Peyer's patch (tissue), 4 donors: ENCODE measurements around the gene SLC27A5. TPM values are rescaled to one million over a fixed set of nuclear protein-coding genes. Genes with fewer than 3 reads are reported as not detected.

ENCODE experiments used
- DNase-seq, 3 donors: peaks; one replicate each; pipeline ENCODE4 v3.0.0-alpha.2; 2017 to 2019
- H3K27ac ChIP-seq, 4 donors: fragments of 200-600 bp; sonication (generic); one replicate each; pipeline ENCODE4 v1.5.1; 2016 to 2019
- H3K27me3 ChIP-seq, 2 donors: fragments of 200-600 bp; sonication (generic); one replicate each; pipeline ENCODE4 v1.5.1; 2019
- H3K36me3 ChIP-seq, 3 donors: fragments of 200-600 bp; sonication (generic); one replicate each; pipeline ENCODE4 v1.5.1; 2016 to 2019
- H3K4me1 ChIP-seq, 4 donors: fragments of 200-600 bp; sonication (generic); one replicate each; pipeline ENCODE4 v1.5.1; 2016 to 2019
- H3K4me3 ChIP-seq, 4 donors: fragments of 200-600 bp; sonication (generic); 1 replicate in 3 of 4; 2 replicates in 1 of 4; pipeline ENCODE4 v1.5.1; 2016 to 2019; ENCODE audit warnings: mild to moderate bottlenecking in 1 of 4
- H3K9me3 ChIP-seq, 4 donors: fragments of 200-600 bp; sonication (generic); one replicate each; pipeline ENCODE4 v1.5.1; 2016 to 2019; ENCODE audit warnings: mild to moderate bottlenecking in 1 of 4
- POLR2A ChIP-seq, 2 donors: fragments of 450-650 bp; IDR thresholded peaks; one replicate each; pipeline ENCODE4 v1.5.1; 2017; ENCODE audit warnings: antibody characterized with exemption in 2 of 2, mild to moderate bottlenecking in 2 of 2, moderate library complexity in 2 of 2
- total RNA-seq, 4 donors: library from RNA; depleted of rRNA; stranded (reverse); fragments of >200 nt; gene quantifications; one replicate each; pipeline ENCODE4 v1.1.0, GENCODE V29; 2016
- TF ChIP-seq, protein P1 (sequence below), 6 experiments: fragments of 450-650 bp in 4 of 6; fragments of 200-600 bp in 2 of 6; sonication (generic) in 1 of 6; IDR thresholded peaks; one replicate each; pipeline ENCODE4 v1.5.1; 2017 to 2019; ENCODE audit warnings: antibody characterized with exemption in 6 of 6, mild to moderate bottlenecking in 3 of 6, moderate library complexity in 1 of 6

The SLC27A5 gene
- total RNA-seq, 4 donors from 2014 or later, result 0.88 to 6.3 (median 2.3) TPM

DNA sequence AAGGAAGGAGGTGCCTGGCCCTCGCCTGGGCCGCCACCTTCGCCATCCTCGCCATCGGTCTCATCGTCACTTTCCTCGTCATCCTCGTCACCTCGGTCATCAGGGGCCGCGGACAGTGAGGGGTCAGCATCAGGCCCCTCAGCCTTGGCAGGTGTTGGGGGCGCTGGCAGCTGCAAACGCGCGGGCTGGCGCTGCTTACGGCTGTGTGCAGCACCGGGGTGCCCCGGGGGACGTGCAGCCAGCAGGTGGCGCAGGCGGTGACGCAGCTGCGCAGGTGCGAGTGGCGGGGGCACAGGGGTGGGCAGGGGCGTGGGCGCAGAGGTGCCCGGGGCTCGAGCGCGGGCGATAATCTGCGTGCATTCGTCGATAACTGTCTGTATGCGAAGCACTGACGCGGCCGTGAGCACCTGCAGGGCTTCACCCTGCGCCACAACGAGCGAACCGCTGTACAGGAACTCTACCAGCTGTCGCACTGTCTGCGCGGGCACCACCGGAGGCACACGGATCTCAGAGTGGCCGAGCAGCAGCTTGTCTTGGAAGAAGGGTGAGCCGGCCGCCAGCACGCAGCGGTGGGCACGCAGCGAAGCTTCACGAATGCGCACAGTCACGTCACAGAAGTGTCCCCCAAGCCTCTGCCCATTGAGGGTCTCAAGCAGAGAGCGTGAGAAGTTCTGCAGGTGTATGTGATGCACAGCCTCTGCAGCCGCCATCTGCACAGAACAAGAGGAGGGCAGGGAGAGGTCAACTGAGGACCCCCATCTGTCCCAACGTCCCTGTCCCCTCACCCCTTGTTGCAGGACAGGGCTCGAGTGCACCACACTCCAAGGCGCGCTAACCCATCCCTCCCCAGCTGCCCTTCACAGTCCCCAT lies 5.4 kb upstream of the SLC27A5 start:
- Histone ChIP-seq H3K27ac (peak overlapping the region in 1 of 4 donors; percentile 96), H3K4me1 (peaks cover 3 to 46% (median 12%) of the 10 kb centered on the region in 4 donors), H3K9me3 (no peaks in the 10 kb centered on the region), H3K27me3 (no peaks in the 10 kb centered on the region), H3K36me3 (peaks cover 0 to 21% (median 0%) of the 10 kb centered on the region in 3 donors), H3K4me3 (no peak overlapping the region)
- DNase-seq, result no peak
- no peak for TF ChIP-seq POLR2A (IDR thresholded peaks at IDR 0.05)
- TF ChIP-seq, protein P1, sequence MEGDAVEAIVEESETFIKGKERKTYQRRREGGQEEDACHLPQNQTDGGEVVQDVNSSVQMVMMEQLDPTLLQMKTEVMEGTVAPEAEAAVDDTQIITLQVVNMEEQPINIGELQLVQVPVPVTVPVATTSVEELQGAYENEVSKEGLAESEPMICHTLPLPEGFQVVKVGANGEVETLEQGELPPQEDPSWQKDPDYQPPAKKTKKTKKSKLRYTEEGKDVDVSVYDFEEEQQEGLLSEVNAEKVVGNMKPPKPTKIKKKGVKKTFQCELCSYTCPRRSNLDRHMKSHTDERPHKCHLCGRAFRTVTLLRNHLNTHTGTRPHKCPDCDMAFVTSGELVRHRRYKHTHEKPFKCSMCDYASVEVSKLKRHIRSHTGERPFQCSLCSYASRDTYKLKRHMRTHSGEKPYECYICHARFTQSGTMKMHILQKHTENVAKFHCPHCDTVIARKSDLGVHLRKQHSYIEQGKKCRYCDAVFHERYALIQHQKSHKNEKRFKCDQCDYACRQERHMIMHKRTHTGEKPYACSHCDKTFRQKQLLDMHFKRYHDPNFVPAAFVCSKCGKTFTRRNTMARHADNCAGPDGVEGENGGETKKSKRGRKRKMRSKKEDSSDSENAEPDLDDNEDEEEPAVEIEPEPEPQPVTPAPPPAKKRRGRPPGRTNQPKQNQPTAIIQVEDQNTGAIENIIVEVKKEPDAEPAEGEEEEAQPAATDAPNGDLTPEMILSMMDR (IDR thresholded peaks at IDR 0.05), result no peak

DNA sequence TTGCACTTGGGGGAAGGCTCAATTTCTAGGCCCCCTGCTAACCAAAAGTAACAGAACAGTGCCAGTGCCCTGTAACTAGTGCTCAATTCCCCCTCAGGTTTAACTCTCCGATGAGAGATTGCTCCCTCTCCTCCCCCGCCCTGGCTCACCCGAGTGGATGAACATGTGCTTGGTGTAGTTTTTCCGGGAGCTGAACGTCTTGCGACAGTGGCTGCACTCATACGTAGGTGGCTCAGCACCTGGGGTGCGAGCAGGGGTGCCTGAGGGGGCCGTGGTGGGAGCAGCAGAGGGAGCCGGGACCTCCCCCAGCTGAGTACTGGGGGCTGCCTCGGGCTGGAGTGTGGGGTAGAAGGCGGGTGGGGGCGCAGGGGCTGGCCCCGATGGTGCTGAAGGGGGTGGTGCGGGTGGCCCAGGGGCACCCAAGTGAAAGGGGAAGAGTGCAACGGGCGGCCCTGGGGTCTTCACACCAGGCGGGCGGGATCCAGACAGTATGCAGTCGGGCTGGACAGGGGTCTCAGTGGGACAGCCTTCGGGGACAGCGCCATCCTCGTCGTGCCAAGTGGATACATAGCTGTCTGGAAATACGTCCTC lies 4.5 kb upstream of the SLC27A5 start:
- peaks cover 0 to 21% (median 0%) of the 10 kb centered on the region in 3 donors for H3K36me3 ChIP-seq
- peaks cover 3 to 51% (median 12%) of the 10 kb centered on the region in 4 donors for H3K4me1 ChIP-seq
- no peaks in the 10 kb centered on the region for H3K27me3 ChIP-seq
- H3K27ac ChIP-seq, result no peak overlapping the region
- TF ChIP-seq, protein P1 (IDR thresholded peaks at IDR 0.05), result no peak
- no peak for TF ChIP-seq POLR2A (IDR thresholded peaks at IDR 0.05)
- DNase-seq, result no peak
- H3K9me3 ChIP-seq, result no peaks in the 10 kb centered on the region
- no peak overlapping the region for H3K4me3 ChIP-seq

DNA sequence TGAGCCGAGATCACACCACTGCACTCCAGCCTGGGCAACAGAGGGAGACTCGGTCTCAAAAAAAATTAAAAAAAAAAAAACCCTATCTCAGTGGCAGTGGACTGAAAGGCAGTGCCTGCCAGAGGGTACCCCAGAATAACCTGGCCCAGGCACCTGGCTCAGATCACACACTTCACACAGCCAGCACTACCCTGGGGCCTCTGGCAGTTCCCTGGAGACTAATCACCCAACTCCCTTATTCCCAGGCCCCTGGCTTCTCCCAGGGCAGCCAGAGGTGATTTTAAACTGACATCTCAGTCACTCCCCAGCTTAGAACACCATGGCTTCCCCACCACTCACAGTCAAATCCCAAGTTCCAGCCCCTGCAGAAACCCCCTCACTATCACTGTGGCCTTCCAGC lies 3.5 kb upstream of the SLC27A5 start:
- H3K4me1 ChIP-seq, result peaks cover 3 to 46% (median 12%) of the 10 kb centered on the region in 4 donors
- DNase-seq, result no peak
- no peak overlapping the region for H3K27ac ChIP-seq
- H3K9me3 ChIP-seq, result no peaks in the 10 kb centered on the region
- peaks cover 0 to 21% (median 0%) of the 10 kb centered on the region in 3 donors for H3K36me3 ChIP-seq
- no peaks in the 10 kb centered on the region for H3K27me3 ChIP-seq
- H3K4me3 ChIP-seq, result no peak overlapping the region
- TF ChIP-seq, protein P1 (IDR thresholded peaks at IDR 0.05), result no peak
- TF ChIP-seq POLR2A (IDR thresholded peaks at IDR 0.05), result no peak

DNA sequence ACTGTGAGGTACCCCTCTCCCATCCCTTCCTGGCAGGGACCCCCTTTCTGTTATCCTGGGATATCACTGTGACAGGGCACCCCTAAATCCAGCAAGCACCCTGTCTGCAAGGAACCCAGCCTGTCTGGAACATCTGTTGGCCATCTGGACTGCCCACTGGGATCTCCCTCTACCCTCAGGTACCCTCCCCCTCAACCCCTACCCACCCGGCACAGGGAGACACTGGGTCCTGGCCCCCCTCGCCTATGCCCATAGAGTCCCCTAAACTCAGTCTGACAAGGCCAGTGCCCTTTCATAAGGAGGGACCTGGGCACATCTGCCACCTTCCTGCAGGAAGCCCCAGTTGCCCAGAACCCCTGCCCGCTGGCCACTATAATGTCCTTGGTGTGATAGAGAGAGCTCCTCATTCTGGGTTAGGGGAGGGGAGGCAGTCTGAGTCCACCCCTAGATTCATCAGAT lies 2.8 kb upstream of the SLC27A5 start:
- Histone ChIP-seq H3K27ac (peak overlapping the region in 2 of 4 donors; percentile 44 to 74), H3K9me3 (no peaks in the 10 kb centered on the region), H3K27me3 (no peaks in the 10 kb centered on the region), H3K4me3 (peak overlapping the region in 3 of 4 donors; percentile 45 to 52 (median 50)), H3K36me3 (peaks cover 0 to 21% (median 0%) of the 10 kb centered on the region in 3 donors), H3K4me1 (peaks cover 3 to 45% (median 12%) of the 10 kb centered on the region in 4 donors)
- DNase-seq, result no peak
- no peak for TF ChIP-seq POLR2A (IDR thresholded peaks at IDR 0.05)
- TF ChIP-seq, protein P1 (IDR thresholded peaks at IDR 0.05), result no peak

DNA sequence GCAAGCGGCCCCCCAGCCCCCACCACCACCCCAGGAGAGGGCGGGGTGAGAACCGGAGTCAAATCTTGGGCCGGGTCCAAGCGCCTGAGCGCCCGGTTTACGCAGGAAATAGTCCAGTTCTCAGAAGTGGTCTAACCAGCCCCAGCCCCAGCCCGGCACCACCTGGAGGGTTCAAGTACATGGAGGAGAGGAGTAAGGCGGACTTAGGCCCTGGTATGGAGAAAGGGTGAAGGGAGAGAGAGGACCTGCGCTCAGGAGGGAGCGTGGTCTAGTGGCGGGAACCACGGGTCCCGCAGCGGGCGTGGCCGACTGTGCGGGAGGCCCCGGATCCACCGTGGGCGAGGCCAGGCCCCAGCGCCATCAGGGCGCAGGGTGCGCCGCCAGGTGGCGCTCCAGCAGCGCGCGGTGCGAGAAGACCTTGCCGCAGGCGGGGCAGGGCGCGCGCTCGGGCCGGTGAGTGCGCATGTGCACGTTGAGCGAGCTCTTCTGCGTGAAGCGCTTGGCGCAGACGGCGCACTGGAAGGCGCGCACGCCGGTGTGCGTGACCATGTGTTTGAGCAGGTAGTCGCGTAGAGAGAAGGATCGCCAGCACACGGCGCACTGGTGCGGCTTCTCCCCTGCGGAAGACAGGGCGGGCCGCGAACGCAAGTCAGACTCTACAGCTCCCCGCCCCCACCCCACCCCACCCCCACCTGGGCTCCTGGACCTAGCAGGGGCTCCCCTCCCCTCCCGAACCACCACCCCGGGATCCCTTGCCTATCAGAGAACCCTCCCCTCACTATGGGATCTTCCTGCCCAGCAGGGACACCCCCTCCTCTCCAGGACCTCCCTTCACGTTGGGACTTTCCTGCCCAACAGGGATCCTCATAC lies 2.1 kb upstream of the SLC27A5 start:
- peak; percentile 70 to 94 (median 93) for DNase-seq
- peak in 1 of 2 donors; percentile 49 for TF ChIP-seq POLR2A (IDR thresholded peaks at IDR 0.05)
- TF ChIP-seq, protein P1 (IDR thresholded peaks at IDR 0.05), result peak; percentile 84 to 99 (median 94)
- Histone ChIP-seq H3K27me3 (no peaks in the 10 kb centered on the region), H3K36me3 (peaks cover 0 to 21% (median 0%) of the 10 kb centered on the region in 3 donors), H3K9me3 (no peaks in the 10 kb centered on the region), H3K4me1 (peaks cover 3 to 45% (median 12%) of the 10 kb centered on the region in 4 donors), H3K27ac (peak overlapping the region; percentile 40 to 74 (median 52)), H3K4me3 (peak overlapping the region; percentile 32 to 52 (median 48))
